DMS153 treated with DMSO at 0.1 percent for 48 hours (cell line): ENCODE data around the gene SCLY.

Experiments
- DNase-seq: peaks from one replicate; lab custom pipeline; 2025; ENCODE audit not compliant: unreplicated experiment; lab: John Stamatoyannopoulos, UW

SCLY gene

GRCh38 chr2:238136820-238137537 lies 76.2 kb downstream of the SCLY start:
- DNase-seq = no peak

- no peak for DNase-seq
These were observed 77.1 kb downstream of the SCLY start for GRCh38 chr2:238137885-238138284.

- no peak for DNase-seq
These were observed 77.8 kb downstream of the SCLY start, which contains the start of gene KLHL30 for GRCh38 chr2:238138331-238139195. Gene KLHL30 (plus strand): TSS chr2:238138668. CDS start chr2:238140755, 2,087 bp downstream.

- no peak for DNase-seq
These were observed 78.6 kb downstream of the SCLY start for GRCh38 chr2:238139196-238140039.

GRCh38 chr2:238140040-238140439 lies 79.2 kb downstream of the SCLY start:
- DNase-seq = no peak

GRCh38 chr2:238140721-238141540 lies 80.1 kb downstream of the SCLY start:
- DNase-seq = no peak

GRCh38 chr2:238141541-238142318 lies 80.9 kb downstream of the SCLY start:
- peak; percentile 53 for DNase-seq

GRCh38 chr2:238142382-238143205 lies 81.8 kb downstream of the SCLY start:
- no peak for DNase-seq

GRCh38 chr2:238143239-238143951 lies 82.6 kb downstream of the SCLY start:
- no peak for DNase-seq

GRCh38 chr2:238144262-238144661 lies 83.5 kb downstream of the SCLY start:
- no peak for DNase-seq

GRCh38 chr2:238145046-238145445 lies 84.2 kb downstream of the SCLY start:
- no peak for DNase-seq

- DNase-seq = no peak
These were observed 85.0 kb downstream of the SCLY start for GRCh38 chr2:238145851-238146250.

- no peak for DNase-seq
These were observed 86.2 kb downstream of the SCLY start for GRCh38 chr2:238146884-238147544.

GRCh38 chr2:238148981-238149380 lies 88.2 kb downstream of the SCLY start:
- no peak for DNase-seq
